ENCODE measurements around the gene PIM1.

GRCh38 chr6:37204014-37204751, 34.2 kb downstream of the PIM1 start:
- TF ChIP-seq CTCF (IDR thresholded peaks at IDR 0.05) (no peak), POLR2A (IDR thresholded peaks at IDR 0.05) (no peak)

Measured in body of pancreas (tissue), 4 donors.